DND-41 (cell line): ENCODE measurements around the gene GOLGA6C.
"Not testable (repeated sequence)": the region's sequence is repeated elsewhere in the genome, so short reads cannot be mapped to it uniquely, and the experiment has no call there.

ENCODE experiments used
- EZH2 ChIP-seq: IDR thresholded peaks from 3 replicates; pipeline ENCODE4 v1.6.1; 2012; ENCODE audit warnings: borderline replicate concordance, low read depth, mild to moderate bottlenecking, moderate library complexity, low read length, inconsistent platforms; ENCODE audit not compliant: severe bottlenecking
- TF ChIP-seq, protein P1 (sequence below): IDR thresholded peaks from 2 replicates; pipeline ENCODE4 v1.5.1; 2012; ENCODE audit warnings: borderline replicate concordance, low read length, moderate library complexity, mild to moderate bottlenecking; ENCODE audit not compliant: poor library complexity, severe bottlenecking; ENCODE audit errors: extremely low read depth

DNA sequence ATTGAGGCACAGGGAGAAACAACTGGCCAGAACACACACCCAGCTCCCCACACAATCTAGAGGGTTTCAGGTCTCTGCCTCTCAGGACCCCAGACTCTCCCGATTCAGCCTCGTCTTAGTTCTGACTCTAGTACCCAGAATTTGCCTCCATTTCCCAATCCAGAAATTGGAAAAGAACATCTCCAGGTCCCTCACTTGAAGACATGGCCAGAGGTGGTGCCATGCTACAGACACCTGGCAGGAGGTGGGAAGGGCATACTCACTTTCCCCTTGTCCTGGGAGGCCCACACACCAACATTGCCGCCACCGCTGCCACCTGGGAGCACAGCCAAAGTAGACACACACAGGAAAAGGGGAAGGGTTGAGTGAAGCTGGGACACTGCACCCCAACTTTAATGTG is 44.6 kb downstream of the GOLGA6C start:
- TF ChIP-seq, protein P1, sequence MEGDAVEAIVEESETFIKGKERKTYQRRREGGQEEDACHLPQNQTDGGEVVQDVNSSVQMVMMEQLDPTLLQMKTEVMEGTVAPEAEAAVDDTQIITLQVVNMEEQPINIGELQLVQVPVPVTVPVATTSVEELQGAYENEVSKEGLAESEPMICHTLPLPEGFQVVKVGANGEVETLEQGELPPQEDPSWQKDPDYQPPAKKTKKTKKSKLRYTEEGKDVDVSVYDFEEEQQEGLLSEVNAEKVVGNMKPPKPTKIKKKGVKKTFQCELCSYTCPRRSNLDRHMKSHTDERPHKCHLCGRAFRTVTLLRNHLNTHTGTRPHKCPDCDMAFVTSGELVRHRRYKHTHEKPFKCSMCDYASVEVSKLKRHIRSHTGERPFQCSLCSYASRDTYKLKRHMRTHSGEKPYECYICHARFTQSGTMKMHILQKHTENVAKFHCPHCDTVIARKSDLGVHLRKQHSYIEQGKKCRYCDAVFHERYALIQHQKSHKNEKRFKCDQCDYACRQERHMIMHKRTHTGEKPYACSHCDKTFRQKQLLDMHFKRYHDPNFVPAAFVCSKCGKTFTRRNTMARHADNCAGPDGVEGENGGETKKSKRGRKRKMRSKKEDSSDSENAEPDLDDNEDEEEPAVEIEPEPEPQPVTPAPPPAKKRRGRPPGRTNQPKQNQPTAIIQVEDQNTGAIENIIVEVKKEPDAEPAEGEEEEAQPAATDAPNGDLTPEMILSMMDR: not testable (repeated sequence)
- TF ChIP-seq EZH2: not testable (repeated sequence)
